Measurements from ENCODE around the gene EPHX1. TPM values are rescaled to one million over a fixed set of nuclear protein-coding genes. Genes with fewer than 3 reads are reported as not detected.

EPHX1 gene
- total RNA-seq, 1 donor = 39.4 TPM

DNA sequence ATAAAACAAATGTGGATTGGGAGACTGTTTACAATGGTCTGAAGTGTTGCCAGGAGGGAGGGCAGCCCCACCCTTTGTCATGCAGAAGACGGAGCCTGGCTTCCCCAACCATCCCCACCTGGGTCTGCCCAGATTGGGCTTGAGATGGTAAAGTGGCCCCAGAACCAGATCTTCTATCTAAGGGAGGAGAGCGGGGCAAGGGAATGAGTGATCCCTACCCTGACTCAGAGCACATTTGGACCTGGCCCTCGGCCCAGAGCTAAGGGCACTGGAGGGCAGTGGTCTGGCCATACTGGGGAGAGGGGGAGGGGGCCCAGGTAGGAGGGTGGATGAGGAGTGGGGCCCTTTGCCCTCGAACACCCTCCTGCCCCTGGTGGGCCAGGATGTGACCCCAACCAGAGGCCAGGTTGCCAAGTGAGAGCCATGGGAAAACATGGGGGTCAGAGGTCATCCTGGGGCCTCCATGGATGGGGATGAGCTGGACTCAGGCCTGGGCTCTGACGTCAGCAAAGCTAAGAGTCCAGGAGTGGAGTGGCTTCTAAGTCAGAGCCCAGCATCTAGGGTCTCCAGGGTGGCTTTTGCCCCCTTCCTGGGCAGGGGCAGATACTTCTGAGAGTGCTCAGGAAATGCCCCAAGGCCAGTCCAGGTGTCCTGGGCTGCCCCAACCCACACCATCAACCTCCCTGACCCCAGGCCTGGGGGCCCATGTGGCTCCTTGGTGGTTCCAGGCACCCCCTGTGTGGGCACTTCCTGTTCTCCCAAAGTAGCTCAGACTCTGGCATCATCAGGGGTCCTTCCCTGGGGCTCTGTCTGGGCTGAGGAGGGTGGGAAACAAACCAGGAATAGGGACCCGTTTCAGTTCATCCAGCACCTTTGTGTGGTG is 80.7 kb downstream of the EPHX1 start:
- no peak overlapping the region for H3K4me3 ChIP-seq (ENCODE audit: low read depth, low read length)
- DNase-seq (ENCODE audit: low read depth) = no peak
- TF ChIP-seq CTCF (IDR thresholded peaks at IDR 0.05; ENCODE audit: insufficient read depth, low read length) = no peak

- no peak for TF ChIP-seq CTCF (IDR thresholded peaks at IDR 0.05; ENCODE audit: insufficient read depth, low read length)
- no peak for DNase-seq (ENCODE audit: low read depth)
- H3K4me3 ChIP-seq (ENCODE audit: low read depth, low read length) = no peak overlapping the region
Measured at GRCh38 chr1:225891229-225891972, 81.5 kb downstream of the EPHX1 start.

DNA sequence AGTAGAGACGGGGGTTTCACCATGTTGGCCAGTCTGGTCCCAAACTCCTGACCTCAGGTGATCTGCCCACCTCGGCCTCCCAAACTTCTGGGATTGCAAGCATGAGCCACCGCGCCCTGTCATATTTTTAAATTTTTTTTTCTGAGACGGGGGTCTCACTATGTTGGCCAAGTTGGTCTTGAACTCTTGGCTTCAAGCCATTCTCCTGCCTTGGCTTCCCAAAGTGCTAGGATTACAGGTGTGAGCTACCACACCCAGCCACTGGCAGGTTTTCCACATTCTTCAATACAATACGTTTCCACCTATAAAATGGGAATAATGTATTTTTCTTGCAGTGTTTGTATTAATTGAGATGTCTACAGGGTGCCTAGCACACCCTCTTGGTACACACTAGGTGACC is 82.4 kb downstream of the EPHX1 start:
- H3K4me3 ChIP-seq (ENCODE audit: low read depth, low read length) = no peak overlapping the region
- DNase-seq (ENCODE audit: low read depth) = no peak
- no peak for TF ChIP-seq CTCF (IDR thresholded peaks at IDR 0.05; ENCODE audit: insufficient read depth, low read length)

Other genes with a start within 250 kb of the EPHX1 start
- 131 and 148 TPM in 2 replicates for gene ENAH, start 157.0 kb upstream of the EPHX1 start, total RNA-seq (ENCODE audit: low replicate concordance)
- gene SRP9, start 32.3 kb upstream of the EPHX1 start, total RNA-seq (ENCODE audit: low replicate concordance) = 117 and 330 TPM in 2 replicates
- 21.4 and 26.4 TPM in 2 replicates for gene TMEM63A, start 72.3 kb downstream of the EPHX1 start, total RNA-seq (ENCODE audit: low replicate concordance)
- not detected in 2 replicates for gene LEFTY1, start 79.0 kb downstream of the EPHX1 start, total RNA-seq (ENCODE audit: low replicate concordance)
- 13.9 and 34.3 TPM in 2 replicates for gene PYCR2, start 114.1 kb downstream of the EPHX1 start, total RNA-seq (ENCODE audit: low replicate concordance)
- gene LEFTY2, start 131.1 kb downstream of the EPHX1 start, total RNA-seq (ENCODE audit: low replicate concordance) = 0.09 TPM in 1 of 2 replicates, not detected in the other
- gene SDE2, start 189.2 kb downstream of the EPHX1 start, total RNA-seq (ENCODE audit: low replicate concordance) = 21.6 and 26.2 TPM in 2 replicates

Measured in fibroblast of the aortic adventitia (primary cell).